Mesendoderm (in vitro differentiated cells): Measurements from ENCODE around the gene SLC46A1.

ENCODE experiments used
- DNase-seq: peaks from one replicate; pipeline ENCODE4 v3.0.0; 2013
- H2AK5ac ChIP-seq: 2 replicates; pipeline ENCODE4 v1.6.1; 2013; ENCODE audit warnings: low read length, inconsistent platforms
- H2BK120ac ChIP-seq: 2 replicates; pipeline ENCODE4 v1.6.1; 2013; ENCODE audit warnings: low read depth, mild to moderate bottlenecking, low read length, moderate library complexity, mixed read lengths
- H2BK15ac ChIP-seq: replicated peaks from 2 replicates; pipeline ENCODE4 v1.6.1; 2013; ENCODE audit warnings: low read depth, mild to moderate bottlenecking, moderate library complexity
- H2BK5ac ChIP-seq: 2 replicates; pipeline ENCODE4 v1.6.1; 2013; ENCODE audit warnings: low read length, inconsistent platforms
- H3K18ac ChIP-seq: 2 replicates; pipeline ENCODE4 v1.6.1; 2013; ENCODE audit warnings: mild to moderate bottlenecking, low read length, mixed read lengths
- H3K23ac ChIP-seq: one replicate; pipeline ENCODE4 v1.6.1; 2013; ENCODE audit warnings: low read length
- H3K27ac ChIP-seq: 2 replicates; pipeline ENCODE4 v1.5.1; 2013; ENCODE audit warnings: low read depth, mild to moderate bottlenecking, inconsistent platforms, low read length, moderate library complexity
- H3K27me3 ChIP-seq: 2 replicates; pipeline ENCODE4 v1.6.1; 2013; ENCODE audit warnings: low read length, control low read depth, mild to moderate bottlenecking, inconsistent platforms; ENCODE audit not compliant: insufficient read depth, poor library complexity
- H3K36me3 ChIP-seq: 2 replicates; pipeline ENCODE4 v1.6.1; 2013; ENCODE audit warnings: low read length, inconsistent platforms; ENCODE audit not compliant: control insufficient read depth, insufficient read depth
- H3K4ac ChIP-seq: one replicate; pipeline ENCODE4 v1.6.1; 2013; ENCODE audit warnings: low read depth, mild to moderate bottlenecking, low read length, moderate library complexity
- H3K4me1 ChIP-seq: 2 replicates; pipeline ENCODE4 v1.6.1; 2013; ENCODE audit warnings: low read depth, low read length, inconsistent platforms; ENCODE audit not compliant: control insufficient read depth
- H3K4me2 ChIP-seq: 2 replicates; pipeline ENCODE4 v1.6.1; 2013; ENCODE audit warnings: low read length
- H3K4me3 ChIP-seq: 2 replicates; pipeline ENCODE4 v1.5.1; 2013; ENCODE audit warnings: mild to moderate bottlenecking, low read length
- H3K56ac ChIP-seq: one replicate; pipeline ENCODE4 v1.6.1; 2013; ENCODE audit warnings: low read length
- H3K79me1 ChIP-seq: 2 replicates; pipeline ENCODE4 v1.6.1; 2013; ENCODE audit warnings: low read length, inconsistent platforms
- H3K79me2 ChIP-seq: 2 replicates; pipeline ENCODE4 v1.6.1; 2013; ENCODE audit warnings: mild to moderate bottlenecking, low read length; ENCODE audit not compliant: control insufficient read depth, insufficient read depth
- H3K9ac ChIP-seq: 2 replicates; pipeline ENCODE4 v1.6.1; 2013; ENCODE audit warnings: low read length, inconsistent platforms
- H4K5ac ChIP-seq: one replicate; pipeline ENCODE4 v1.6.1; 2013; ENCODE audit warnings: low read length
- H4K8ac ChIP-seq: one replicate; pipeline ENCODE4 v1.6.1; 2013; ENCODE audit warnings: low read depth, mild to moderate bottlenecking, control low read depth, low read length, moderate library complexity
- WGBS: extraction: QIAGEN DNeasy Blood & Tissue Kit; methylation state at CpG from one replicate; pipeline ENCODE4 v1.1.7; 2013; ENCODE audit warnings: low lambda C conversion rate, missing lambda C conversion rate; ENCODE audit not compliant: insufficient coverage; ENCODE audit errors: extremely low coverage; 5-methylcytosine and 5-hydroxymethylcytosine counted together

Gene SLC46A1

DNA sequence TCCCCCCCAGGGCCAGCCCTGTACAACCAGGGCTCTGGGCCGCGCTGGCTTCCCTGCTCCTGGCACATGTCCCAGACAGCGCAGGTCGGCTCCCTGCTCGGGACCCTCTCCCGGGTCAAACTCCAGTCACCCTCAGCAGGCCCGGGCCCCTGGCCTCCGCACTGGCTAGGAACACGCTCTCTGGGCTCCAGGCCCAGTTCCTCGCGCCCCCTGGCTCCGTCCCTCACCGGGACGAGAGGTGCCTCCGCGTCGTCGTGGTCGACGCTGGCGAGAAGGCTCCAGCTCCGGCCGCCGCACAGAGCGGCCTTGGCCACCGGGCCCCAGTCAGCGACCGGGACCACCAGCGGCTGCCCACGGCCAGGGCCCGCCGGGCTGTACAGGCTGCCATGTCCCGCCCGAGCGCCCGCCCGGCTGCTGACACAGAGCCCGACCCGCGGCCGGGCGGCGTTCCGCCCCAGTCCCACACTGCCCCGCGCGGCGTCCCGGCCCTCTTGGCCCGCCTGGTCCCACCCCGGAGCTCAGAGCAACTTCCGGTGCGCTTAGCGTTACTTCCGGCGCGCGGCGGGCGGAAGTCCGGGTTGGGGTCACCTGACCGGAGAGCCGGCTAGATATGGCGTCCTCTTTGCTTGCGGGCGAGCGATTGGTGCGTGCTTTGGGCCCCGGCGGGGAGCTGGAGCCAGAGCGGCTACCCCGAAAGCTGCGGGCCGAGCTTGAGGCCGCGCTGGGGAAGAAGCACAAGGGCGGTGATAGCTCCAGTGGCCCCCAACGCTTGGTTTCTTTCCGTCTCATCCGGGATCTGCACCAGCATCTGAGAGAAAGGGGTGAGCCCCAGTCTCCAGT is 48.7 kb downstream of the SLC46A1 start, which contains the start of gene POLDIP2:
TSS of gene POLDIP2 (minus strand) at position 467 of the 840 bp plus-strand sequence. CDS start at position 388, 79 bp downstream.
- peak within 1 kb of the TSS; percentile 84 for H3K4ac ChIP-seq
- peak within 1 kb of the TSS; percentile 84 for H4K5ac ChIP-seq
- H3K27me3 ChIP-seq, result no peaks in the 10 kb centered on the region
- WGBS, result no CpG with 5 or more reads among the region's 80 CpGs
- no peak within 1 kb of the TSS for H2BK5ac ChIP-seq
- DNase-seq, result peak; percentile 97
- H2BK120ac ChIP-seq, result no peak within 1 kb of the TSS
- H3K4me1 ChIP-seq, result peaks cover 5% of the 10 kb centered on the region
- peak within 1 kb of the TSS; percentile 93 for H3K9ac ChIP-seq
- no peak within 1 kb of the TSS for H3K23ac ChIP-seq
- no peak within 1 kb of the TSS for H2BK15ac ChIP-seq
- H3K36me3 ChIP-seq, result peaks cover 12% of the 10 kb centered on the region
- H3K56ac ChIP-seq, result peak within 1 kb of the TSS; percentile 96
- peak within 1 kb of the TSS; percentile 71 for H3K18ac ChIP-seq
- H3K4me3 ChIP-seq, result peak within 1 kb of the TSS; percentile 85
- peaks cover 18% of the 10 kb centered on the region for H3K79me1 ChIP-seq
- peak within 1 kb of the TSS; percentile 76 for H3K4me2 ChIP-seq
- H3K79me2 ChIP-seq, result peaks cover 13% of the 10 kb centered on the region
- H2AK5ac ChIP-seq, result no peak within 1 kb of the TSS
- H3K27ac ChIP-seq, result no peak within 1 kb of the TSS
- peak within 1 kb of the TSS; percentile 70 for H4K8ac ChIP-seq

DNA sequence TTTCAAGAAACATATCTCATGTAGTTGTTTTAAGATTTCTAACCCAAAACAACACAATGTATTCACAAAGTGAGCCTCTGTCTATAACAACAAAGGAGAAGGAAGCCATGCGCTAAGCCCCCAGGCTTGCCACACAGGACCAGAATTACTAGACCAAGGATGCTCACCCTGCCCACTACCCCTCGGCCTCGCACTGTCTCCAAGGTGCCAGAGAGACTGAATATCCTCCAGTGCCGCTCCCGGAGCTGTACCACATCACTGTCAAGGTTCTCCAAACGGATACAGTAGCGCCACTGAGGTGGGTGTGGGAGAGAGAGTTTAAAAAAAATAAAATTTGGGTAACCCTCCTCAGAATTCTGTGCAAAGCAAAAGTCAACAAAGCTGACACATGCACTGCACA is 55.7 kb downstream of the SLC46A1 start:
- H4K8ac ChIP-seq, result no peak overlapping the region
- H3K9ac ChIP-seq, result no peak overlapping the region
- DNase-seq, result no peak
- no peak overlapping the region for H3K23ac ChIP-seq
- no peak overlapping the region for H3K4me2 ChIP-seq
- H3K56ac ChIP-seq, result no peak overlapping the region
- H3K4me3 ChIP-seq, result no peak overlapping the region
- peaks cover 32% of the 10 kb centered on the region for H3K36me3 ChIP-seq
- H3K27me3 ChIP-seq, result no peaks in the 10 kb centered on the region
- H3K18ac ChIP-seq, result no peak overlapping the region
- H3K27ac ChIP-seq, result no peak overlapping the region
- no peak overlapping the region for H2BK5ac ChIP-seq
- no peak overlapping the region for H2BK15ac ChIP-seq
- H3K79me1 ChIP-seq, result peaks cover 1% of the 10 kb centered on the region
- no peak overlapping the region for H2AK5ac ChIP-seq
- H3K4ac ChIP-seq, result no peak overlapping the region
- H3K4me1 ChIP-seq, result no peaks in the 10 kb centered on the region
- no peak overlapping the region for H2BK120ac ChIP-seq
- H4K5ac ChIP-seq, result no peak overlapping the region
- H3K79me2 ChIP-seq, result no peaks in the 10 kb centered on the region
- WGBS, result no CpG with 5 or more reads among the region's 7 CpGs

DNA sequence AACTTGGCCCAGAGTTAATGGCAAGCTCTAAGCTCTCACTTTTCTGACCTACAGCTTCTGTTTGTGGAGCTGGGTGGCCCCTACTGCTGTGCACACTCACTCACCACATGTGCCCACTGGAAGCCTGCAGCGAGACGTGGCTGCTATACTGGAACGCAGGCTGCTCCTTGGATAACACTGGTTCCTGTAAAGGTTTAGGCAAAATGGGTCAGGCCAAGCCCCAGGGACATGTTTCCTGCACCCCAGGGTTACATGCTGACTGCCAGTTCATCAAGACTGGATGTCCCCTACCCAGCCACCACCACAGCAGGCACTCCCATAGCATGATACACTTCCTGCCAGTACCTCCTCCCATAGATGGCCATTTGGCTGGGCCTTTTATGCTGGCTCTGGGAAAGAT is 57.0 kb downstream of the SLC46A1 start:
- Histone ChIP-seq H2BK5ac (no peak overlapping the region), H2AK5ac (no peak overlapping the region), H3K27ac (no peak overlapping the region), H2BK120ac (no peak overlapping the region), H2BK15ac (no peak overlapping the region), H3K27me3 (no peaks in the 10 kb centered on the region), H3K4me1 (no peaks in the 10 kb centered on the region), H3K4ac (no peak overlapping the region), H3K79me1 (peaks cover 1% of the 10 kb centered on the region), H3K23ac (no peak overlapping the region), H3K4me2 (no peak overlapping the region), H3K79me2 (no peaks in the 10 kb centered on the region), H3K4me3 (no peak overlapping the region), H4K5ac (no peak overlapping the region), H4K8ac (no peak overlapping the region), H3K36me3 (peaks cover 29% of the 10 kb centered on the region), H3K18ac (no peak overlapping the region), H3K56ac (no peak overlapping the region), H3K9ac (no peak overlapping the region)
- WGBS, result no CpG with 5 or more reads among the region's 3 CpGs
- DNase-seq, result no peak

DNA sequence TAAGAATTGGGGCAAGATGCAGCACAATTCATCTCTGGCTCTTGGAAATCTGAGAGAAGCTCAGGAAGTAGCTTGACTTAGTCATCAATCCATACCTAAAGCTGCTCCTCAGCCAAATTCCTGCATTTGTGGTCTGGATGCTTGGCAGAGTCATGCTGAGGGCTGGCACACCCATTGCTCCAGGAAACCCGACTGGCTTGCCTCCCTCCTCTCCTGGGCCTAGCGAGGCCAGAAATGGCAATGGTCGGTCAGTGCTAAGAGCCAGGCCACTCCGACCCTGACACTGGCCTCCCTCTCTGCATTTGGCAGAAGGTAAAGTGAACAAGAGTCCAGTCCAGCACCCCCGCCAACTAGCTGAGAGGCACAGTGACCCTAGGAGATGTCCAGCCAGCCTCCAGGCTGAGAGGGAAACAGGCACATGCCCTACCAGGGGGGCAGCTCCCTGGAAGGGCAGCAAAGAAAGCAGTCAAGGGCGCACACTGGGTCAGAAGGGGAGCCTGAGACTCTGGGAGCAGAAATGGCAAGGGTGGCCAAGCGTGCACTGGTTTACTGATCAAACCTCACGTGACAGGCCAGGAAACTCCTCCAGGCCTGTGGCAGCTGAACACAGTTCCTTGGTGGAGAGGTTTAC is 58.6 kb downstream of the SLC46A1 start:
- Histone ChIP-seq H2BK15ac (no peak overlapping the region), H3K79me2 (no peaks in the 10 kb centered on the region), H2BK5ac (no peak overlapping the region), H3K4ac (no peak overlapping the region), H4K8ac (no peak overlapping the region), H2BK120ac (no peak overlapping the region), H2AK5ac (no peak overlapping the region), H3K9ac (no peak overlapping the region), H3K18ac (no peak overlapping the region), H3K36me3 (peaks cover 29% of the 10 kb centered on the region), H3K27me3 (no peaks in the 10 kb centered on the region), H3K4me2 (no peak overlapping the region), H3K27ac (no peak overlapping the region), H3K79me1 (peaks cover 1% of the 10 kb centered on the region), H4K5ac (no peak overlapping the region), H3K56ac (no peak overlapping the region), H3K4me3 (no peak overlapping the region), H3K4me1 (no peaks in the 10 kb centered on the region), H3K23ac (no peak overlapping the region)
- DNase-seq, result peak; percentile 84
- WGBS, result no CpG with 5 or more reads among the region's 8 CpGs

DNA sequence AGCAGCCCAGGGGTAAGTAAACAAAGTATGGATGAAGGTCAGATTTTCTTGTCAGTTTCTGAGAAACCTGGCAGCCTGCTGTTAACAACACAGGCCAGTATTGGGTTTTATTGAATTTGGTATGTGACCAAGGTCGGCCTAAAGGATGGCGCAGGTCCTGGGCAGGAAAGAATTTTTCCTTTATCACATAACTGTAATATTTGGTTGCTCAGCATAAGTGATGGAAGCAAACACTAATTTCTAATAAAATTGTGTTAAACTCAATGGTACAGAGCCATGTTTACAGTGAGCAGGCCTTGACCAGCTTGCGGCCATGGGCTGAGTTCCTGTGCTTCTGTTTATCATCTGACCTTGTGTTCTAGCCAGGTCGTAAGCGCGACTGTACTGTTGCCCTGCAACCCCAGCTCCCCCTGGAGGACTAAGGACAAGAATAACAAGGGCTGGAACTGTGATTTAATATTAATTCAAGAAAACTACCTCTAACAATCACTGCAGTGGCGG is 59.2 kb downstream of the SLC46A1 start:
- Histone ChIP-seq H2BK5ac (no peak overlapping the region), H3K4me1 (no peaks in the 10 kb centered on the region), H3K27ac (no peak overlapping the region), H2BK15ac (no peak overlapping the region), H3K9ac (no peak overlapping the region), H3K4me3 (no peak overlapping the region), H3K4ac (no peak overlapping the region), H3K36me3 (peaks cover 29% of the 10 kb centered on the region), H4K8ac (no peak overlapping the region), H3K27me3 (no peaks in the 10 kb centered on the region), H4K5ac (no peak overlapping the region), H3K4me2 (no peak overlapping the region), H3K79me2 (no peaks in the 10 kb centered on the region), H3K79me1 (peaks cover 1% of the 10 kb centered on the region), H3K18ac (no peak overlapping the region), H2BK120ac (no peak overlapping the region), H3K56ac (no peak overlapping the region), H2AK5ac (no peak overlapping the region), H3K23ac (no peak overlapping the region)
- DNase-seq, result no peak
- WGBS, result no CpG with 5 or more reads among the region's 7 CpGs
